ENCODE measurements around the gene CRY1.
"Not testable (repeated sequence)": the region's sequence is repeated elsewhere in the genome, so short reads cannot be mapped to it uniquely, and the experiment has no call there.

CRY1 gene

GRCh38 chr12:107011519-107011918 is 81.8 kb downstream of the CRY1 start:
- no peak overlapping the region for H3K4me3 ChIP-seq (ENCODE audit: low read depth, low read length)

DNA sequence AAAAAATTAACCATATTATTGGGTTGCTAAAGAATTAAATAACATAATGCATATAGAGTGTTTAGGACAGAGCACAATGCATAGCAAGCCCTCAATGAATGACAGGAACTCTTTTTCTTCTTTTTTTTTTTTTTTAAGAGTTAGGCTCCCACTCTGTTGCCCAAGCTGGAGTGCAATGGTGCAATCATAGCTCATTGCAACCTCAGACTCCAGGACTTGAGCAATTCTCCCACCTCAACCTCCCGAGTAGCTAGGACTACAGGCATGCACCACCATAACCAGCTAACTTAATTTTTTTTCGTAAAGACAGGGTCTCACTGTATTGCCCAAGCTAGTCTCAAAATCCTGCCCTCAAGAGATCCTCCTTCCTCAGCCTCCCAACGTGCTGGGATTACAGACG is 85.9 kb downstream of the CRY1 start:
- no peak overlapping the region for H3K4me3 ChIP-seq (ENCODE audit: low read depth, low read length)

DNA sequence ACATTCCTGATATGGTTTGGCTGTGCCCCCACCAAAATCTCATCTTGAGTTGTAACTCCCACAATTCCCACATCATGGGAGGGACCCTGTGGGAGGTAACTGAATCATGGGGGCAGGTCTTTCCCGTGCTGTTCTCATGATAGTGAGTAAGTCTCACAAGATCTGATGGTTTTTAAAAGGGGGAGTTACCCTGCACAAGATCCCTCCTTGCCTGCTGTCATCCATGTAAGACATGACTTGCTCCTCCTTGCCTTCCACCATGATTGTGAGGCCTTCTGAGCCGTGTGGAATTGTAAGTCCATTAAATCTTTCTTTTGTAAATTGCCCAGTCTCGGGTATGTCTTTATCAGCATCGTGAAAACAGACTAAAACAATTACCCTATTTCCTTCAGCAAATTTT is 90.7 kb downstream of the CRY1 start:
- not testable (repeated sequence) for H3K4me3 ChIP-seq (ENCODE audit: low read depth, low read length)

DNA sequence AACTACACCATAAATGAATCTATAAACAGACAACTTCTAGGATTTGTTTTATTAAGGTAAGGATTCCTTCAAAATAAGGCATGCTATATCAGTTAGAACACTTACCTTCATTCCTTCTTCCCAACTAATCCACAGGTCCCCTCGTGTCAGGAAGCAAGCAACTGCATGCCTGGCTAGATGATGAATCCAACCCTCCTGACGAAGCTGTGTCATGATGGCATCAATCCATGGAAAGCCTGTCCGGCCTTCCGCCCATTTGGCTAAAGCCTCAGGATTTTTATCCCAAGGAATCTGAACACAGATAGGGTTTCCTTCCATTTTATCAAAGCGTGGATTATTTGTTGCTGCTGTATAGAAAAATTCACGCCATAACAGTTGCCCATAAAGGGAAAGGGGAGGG is 93.9 kb downstream of the CRY1 start:
- no peak overlapping the region for H3K4me3 ChIP-seq (ENCODE audit: low read depth, low read length)

GRCh38 chr12:106997916-106998315 is 95.4 kb downstream of the CRY1 start:
- H3K4me3 ChIP-seq (ENCODE audit: low read depth, low read length) = no peak overlapping the region

- not testable (repeated sequence) for H3K4me3 ChIP-seq (ENCODE audit: low read depth, low read length)
Measured at GRCh38 chr12:106996102-106996501, 97.2 kb downstream of the CRY1 start.

DNA sequence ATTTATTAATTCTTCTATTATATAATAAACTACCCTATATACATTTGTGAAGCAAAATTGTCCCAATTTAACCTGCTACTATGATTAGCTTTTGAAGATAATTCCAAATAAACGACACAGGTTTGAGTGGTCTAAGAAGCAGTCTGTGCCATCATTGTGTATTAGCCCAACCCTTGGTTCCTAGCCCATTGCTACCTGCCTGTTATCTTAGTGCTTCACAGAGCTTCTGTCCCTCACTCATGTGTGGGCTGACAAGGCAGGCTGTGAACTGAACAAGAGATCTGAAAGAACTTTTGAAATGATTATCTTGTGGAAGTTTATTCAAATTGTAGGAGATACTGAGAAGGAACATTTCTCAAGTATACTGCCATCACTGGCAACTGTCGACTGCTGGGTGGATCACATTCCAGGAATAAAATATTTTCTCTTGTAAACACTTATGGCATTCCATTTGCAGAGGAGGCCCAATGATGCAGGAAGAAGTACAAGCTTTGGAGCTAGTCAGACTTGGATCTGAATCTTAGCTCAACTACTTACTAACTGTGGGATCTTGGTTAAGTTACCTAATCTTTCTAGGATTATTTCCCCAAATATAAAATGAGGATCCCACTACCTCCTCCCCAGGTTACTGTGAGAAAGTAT is 98.6 kb downstream of the CRY1 start:
- H3K4me3 ChIP-seq (ENCODE audit: low read depth, low read length) = no peak overlapping the region

GRCh38 chr12:106987846-106988245 is 105.5 kb downstream of the CRY1 start:
- H3K4me3 ChIP-seq (ENCODE audit: low read depth, low read length) = no peak overlapping the region

DNA sequence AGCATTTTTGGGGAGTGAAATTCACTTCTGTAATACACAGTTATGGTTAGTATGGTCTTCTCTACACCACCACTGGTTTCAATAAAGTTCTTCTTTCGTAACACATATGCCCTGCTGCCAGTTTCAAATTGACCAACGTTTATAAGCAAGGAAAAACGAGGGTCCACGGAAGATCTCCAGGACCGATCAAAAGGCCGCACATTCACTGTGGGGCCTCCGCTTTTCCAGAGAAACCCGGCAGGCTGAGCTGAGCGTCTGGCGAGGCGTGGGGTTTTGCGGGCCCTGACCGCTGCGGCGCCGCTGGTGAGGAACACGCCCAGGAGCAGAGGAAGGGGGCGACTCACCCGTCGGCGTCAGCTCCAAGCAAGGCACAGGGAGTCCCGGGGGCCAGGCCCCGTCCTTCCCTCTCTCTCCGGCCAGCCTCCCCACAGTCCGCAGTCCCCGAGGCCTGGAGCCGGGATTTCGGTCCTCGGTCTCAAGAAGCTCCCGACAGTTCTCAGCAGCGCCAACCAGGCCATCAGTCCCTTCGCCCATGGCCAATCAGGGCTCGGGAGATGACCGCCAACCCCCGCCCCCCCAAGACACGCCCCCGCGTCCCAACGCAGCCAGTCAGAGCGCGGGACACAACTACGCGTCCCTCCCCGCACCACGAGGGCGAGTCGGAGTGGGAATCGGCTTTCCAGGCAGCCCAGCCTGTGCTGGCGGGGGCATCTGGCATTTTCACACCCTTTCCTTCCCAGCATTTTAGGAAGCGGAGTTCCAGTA is 106.5 kb downstream of the CRY1 start, which contains the start of gene MTERF2:
Gene MTERF2 (minus strand): TSS at position 522 of the 765 bp plus-strand sequence. CDS start 8,432 bp downstream, outside the sequence.
- peak within 1 kb of the TSS; percentile 50 for H3K4me3 ChIP-seq (ENCODE audit: low read depth, low read length)

DNA sequence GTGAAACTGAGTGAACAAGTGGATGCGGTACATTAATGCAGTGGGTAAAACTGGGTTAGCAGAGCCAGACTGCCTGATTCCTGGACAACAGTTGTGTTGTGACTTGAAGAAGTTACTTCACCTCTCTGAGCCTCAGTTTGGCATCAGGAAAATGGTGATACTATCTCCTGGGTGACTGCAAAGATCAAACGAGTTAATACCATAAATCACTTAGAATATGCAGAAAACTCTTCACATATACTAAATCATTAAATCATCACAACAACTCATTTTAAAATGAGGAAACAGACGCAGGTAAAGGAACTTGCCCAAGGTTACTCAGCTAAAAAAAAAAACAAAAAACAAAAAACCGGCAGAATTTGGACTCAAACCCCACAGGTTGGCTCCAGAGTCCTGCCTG is 107.2 kb downstream of the CRY1 start:
- peak overlapping the region; percentile 50 for H3K4me3 ChIP-seq (ENCODE audit: low read depth, low read length)

GRCh38 chr12:106985479-106985878 is 107.9 kb downstream of the CRY1 start:
- no peak overlapping the region for H3K4me3 ChIP-seq (ENCODE audit: low read depth, low read length)

DNA sequence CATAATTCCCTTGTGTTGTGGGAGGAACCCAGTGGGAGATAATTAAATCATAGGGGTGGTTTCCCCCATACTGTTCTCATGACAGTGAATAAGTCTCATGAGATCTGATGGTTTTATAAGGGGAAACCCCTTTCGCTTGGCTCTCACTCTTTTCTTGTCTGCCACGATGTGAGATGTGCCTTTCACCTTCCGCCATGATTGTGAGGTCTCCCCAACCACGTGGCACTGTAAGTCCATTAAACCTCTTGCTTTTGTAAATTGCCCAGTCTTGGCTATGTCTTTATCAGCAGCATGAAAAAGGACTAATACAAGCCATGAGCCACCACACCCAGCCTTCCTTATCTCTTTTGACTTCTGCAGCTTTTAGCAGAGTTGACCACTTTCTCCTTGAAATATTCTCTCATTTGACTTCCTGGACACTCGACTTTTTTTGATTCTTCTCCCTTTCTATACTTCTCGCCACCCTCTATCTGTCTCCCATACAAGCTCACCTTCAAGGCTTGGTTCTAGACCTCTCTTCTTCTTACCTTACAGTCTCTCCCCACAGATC is 108.7 kb downstream of the CRY1 start:
- H3K4me3 ChIP-seq (ENCODE audit: low read depth, low read length) = no peak overlapping the region

- H3K4me3 ChIP-seq (ENCODE audit: low read depth, low read length) = no peak overlapping the region
Measured at GRCh38 chr12:106982229-106982628, 111.1 kb downstream of the CRY1 start.

DNA sequence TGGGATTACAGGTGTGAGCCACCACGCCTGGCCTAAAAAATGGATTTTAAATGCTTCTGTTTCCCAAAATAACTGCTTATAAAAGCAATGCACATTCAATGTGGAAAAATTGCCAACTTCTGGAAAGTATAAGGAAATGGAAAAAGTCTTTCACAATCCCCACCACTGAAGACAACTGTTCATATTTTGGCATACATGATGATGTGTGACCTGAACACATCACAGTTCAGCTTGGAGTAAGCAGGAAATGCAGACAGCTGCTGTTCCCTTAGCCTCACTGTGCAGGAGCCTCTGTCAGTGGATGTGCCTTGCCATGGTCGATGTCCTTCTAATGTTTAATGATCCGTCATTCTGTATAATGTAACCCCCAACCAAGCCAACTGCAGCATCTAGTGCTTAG is 111.6 kb downstream of the CRY1 start:
- H3K4me3 ChIP-seq (ENCODE audit: low read depth, low read length) = no peak overlapping the region

GRCh38 chr12:106980944-106981343 is 112.4 kb downstream of the CRY1 start:
- no peak overlapping the region for H3K4me3 ChIP-seq (ENCODE audit: low read depth, low read length)

- no peak overlapping the region for H3K4me3 ChIP-seq (ENCODE audit: low read depth, low read length)
Measured at GRCh38 chr12:106978035-106978800, 115.1 kb downstream of the CRY1 start.

DNA sequence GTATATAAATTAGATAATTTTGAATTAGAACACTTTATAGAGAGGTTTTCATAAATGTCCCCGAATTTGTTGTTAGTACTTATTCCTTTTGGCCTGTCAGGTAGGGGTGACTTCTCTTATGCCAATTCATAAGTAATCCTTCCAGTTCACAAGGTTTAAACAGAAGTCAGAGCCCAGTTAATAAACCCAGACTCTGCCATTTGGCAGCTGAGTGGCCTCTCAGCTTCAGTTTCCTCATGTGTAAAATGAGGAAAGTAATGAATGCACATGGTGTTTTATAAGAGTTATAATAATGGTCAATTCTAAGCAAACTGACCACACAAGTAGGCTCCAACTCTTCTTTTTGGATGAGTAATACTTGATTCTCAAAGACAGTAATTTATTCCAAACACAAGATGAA is 116.7 kb downstream of the CRY1 start:
- no peak overlapping the region for H3K4me3 ChIP-seq (ENCODE audit: low read depth, low read length)

- no peak overlapping the region for H3K4me3 ChIP-seq (ENCODE audit: low read depth, low read length)
Measured at GRCh38 chr12:106975993-106976658, 117.2 kb downstream of the CRY1 start.

DNA sequence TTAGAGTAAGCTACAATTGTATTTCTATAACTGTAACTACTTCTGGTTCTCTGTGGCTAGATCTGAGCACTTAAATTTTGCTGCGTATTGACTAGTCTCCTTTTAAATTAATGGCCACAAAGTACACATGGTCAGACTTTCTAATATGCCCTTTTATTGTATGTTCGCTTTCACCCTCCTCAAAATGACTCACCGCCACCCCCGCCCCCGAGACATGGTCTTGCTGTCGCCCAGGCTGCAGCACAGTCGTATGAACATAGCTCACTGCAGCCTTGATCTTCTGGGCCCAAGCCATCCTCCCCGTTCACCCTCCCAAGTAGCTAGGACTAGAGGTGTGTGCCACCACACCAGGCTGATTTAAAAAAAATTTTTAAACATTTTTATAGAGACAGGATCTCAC is 118.3 kb downstream of the CRY1 start:
- H3K4me3 ChIP-seq (ENCODE audit: low read depth, low read length) = no peak overlapping the region

DNA sequence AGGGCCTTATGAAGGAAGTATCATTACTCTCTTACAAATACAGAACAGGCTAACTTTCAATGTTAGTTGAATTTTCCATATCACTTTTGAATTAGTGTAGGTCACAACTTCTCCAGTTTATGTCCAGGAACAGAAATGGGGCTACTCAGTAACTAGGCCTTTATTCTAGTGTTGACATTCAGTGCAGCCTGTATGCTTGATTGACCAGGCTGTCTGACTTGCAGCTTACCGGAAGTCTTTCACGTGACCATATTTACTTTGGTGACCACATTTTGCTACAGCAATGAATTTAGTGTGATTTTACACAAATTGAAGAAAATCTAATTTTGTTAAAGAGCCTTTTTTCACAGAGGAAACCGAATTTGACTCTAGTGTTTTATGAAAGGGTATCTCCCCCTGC is 118.8 kb downstream of the CRY1 start:
- no peak overlapping the region for H3K4me3 ChIP-seq (ENCODE audit: low read depth, low read length)

- H3K4me3 ChIP-seq (ENCODE audit: low read depth, low read length) = no peak overlapping the region
Measured at GRCh38 chr12:106973545-106973944, 119.8 kb downstream of the CRY1 start.
